Smooth muscle cell (in vitro differentiated cells): ENCODE results near the gene GPR61. TPM values are rescaled to one million over a fixed set of nuclear protein-coding genes. Genes with fewer than 3 reads are reported as not detected.

Experiments
- DNase-seq: peaks from one replicate; lab custom pipeline; 2025; ENCODE audit not compliant: unreplicated experiment; lab: John Stamatoyannopoulos, UW
- H2AFZ ChIP-seq: fragments of 200-600 bp; sonication (generic); 2 replicates; pipeline ENCODE4 v1.6.0; 2016; ENCODE audit warnings: antibody characterized with exemption, low read depth, mild to moderate bottlenecking
- H3F3A ChIP-seq: fragments of 200-600 bp; sonication (generic); 2 replicates; pipeline ENCODE4 v1.6.0; 2017; ENCODE audit warnings: antibody characterized with exemption, low read depth
- H3K27ac ChIP-seq: fragments of 200-600 bp; sonication (generic); 2 replicates; pipeline ENCODE4 v1.5.1; 2016; ENCODE audit warnings: low read depth, mild to moderate bottlenecking
- H3K27me3 ChIP-seq: fragments of 200-600 bp; sonication (generic); 2 replicates; pipeline ENCODE4 v1.6.1; 2016; ENCODE audit warnings: low read depth, mild to moderate bottlenecking
- H3K36me3 ChIP-seq: fragments of 200-600 bp; sonication (generic); 2 replicates; pipeline ENCODE4 v1.5.1; 2016; ENCODE audit warnings: low read depth
- H3K4me1 ChIP-seq: fragments of 200-600 bp; sonication (generic); 2 replicates; pipeline ENCODE4 v1.5.1; 2016; ENCODE audit warnings: low read depth
- H3K4me2 ChIP-seq: fragments of 200-600 bp; sonication (generic); 2 replicates; pipeline ENCODE4 v1.6.0; 2016; ENCODE audit warnings: mild to moderate bottlenecking
- H3K4me3 ChIP-seq: fragments of 200-600 bp; sonication (generic); 2 replicates; pipeline ENCODE4 v1.5.1; 2016; ENCODE audit warnings: mild to moderate bottlenecking
- H3K79me2 ChIP-seq: fragments of 200-600 bp; sonication (generic); 2 replicates; pipeline ENCODE4 v1.6.0; 2016; ENCODE audit warnings: low read depth, mild to moderate bottlenecking
- H3K9ac ChIP-seq: fragments of 200-600 bp; sonication (generic); 2 replicates; pipeline ENCODE4 v1.6.0; 2016; ENCODE audit warnings: low read depth
- H3K9me3 ChIP-seq: fragments of 200-600 bp; sonication (generic); replicated peaks from 2 replicates; pipeline ENCODE4 v1.5.1; 2016; ENCODE audit warnings: low read depth
- H4K20me1 ChIP-seq: fragments of 200-600 bp; sonication (generic); 2 replicates; pipeline ENCODE4 v1.6.0; 2016; ENCODE audit warnings: low read depth
- WGBS: methylation state at CpG from one replicate; pipeline ENCODE4 v1.1.7; 2016; ENCODE audit warnings: low lambda C conversion rate; 5-methylcytosine and 5-hydroxymethylcytosine counted together
- polyA plus RNA-seq: library from polyadenylated mRNA; unstranded; fragments of >200 nt; fragmentation: Nextera tagmentation; extraction: Ambion mirVana; gene quantifications from 2 replicates; pipeline ENCODE4 v1.2.1, GENCODE V29; 2016
- total RNA-seq: library from RNA; depleted of rRNA; stranded (reverse); fragments of >200 nt; gene quantifications from 2 replicates; pipeline ENCODE4 v1.2.3, GENCODE V29; 2014
- TF ChIP-seq, protein P1 (sequence below): fragments of 200-600 bp; sonication (generic); IDR thresholded peaks from 2 replicates; pipeline ENCODE4 v1.5.1; 2017; ENCODE audit warnings: borderline replicate concordance, mild to moderate bottlenecking, antibody characterized with exemption; ENCODE audit not compliant: insufficient read depth, poor library complexity, severe bottlenecking

The GPR61 gene
- total and polyA plus RNA-seq, 2 experiments from 2014 or later: 0.37 TPM; not detected in 1

DNA sequence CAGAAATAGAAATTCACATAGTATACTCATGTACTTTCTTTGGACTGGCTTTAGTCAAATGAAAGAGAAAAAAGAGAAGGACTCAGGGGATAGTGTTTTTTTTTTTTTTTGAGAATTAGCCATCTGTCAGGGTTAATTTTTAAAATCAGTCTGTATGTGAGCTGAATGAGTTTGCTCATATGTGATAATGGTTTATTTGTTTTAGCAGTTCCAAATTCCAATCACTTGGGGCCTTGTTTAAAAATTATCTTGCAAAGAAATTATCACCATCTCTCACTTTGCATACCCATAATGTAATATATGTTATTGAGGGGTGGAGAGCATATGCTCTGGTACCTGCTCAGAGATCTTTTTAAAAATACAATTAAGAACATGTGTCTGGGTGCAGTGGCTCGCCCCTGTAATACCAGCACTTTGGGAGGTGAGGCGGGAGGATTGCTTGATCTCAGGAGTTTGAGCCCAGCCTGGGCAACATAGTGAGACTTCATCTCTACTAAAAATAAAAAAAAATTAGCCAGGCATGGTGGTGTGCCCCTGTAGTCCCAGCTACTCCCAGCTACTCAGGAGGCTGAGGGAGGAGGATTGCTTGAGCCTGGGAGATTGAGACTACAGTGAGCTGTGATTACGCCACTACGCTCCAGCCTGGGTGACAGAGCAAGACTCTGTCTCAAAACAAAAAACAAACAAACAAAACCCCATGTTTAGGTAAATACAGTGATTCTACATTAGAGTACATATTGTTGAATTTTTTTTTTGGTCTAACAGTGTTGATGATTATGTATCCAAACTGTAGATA is 28.4 kb downstream of the GPR61 start:
- no peaks in the 10 kb centered on the region for H3K36me3 ChIP-seq
- H3K4me3 ChIP-seq: no peak overlapping the region
- TF ChIP-seq, protein P1, sequence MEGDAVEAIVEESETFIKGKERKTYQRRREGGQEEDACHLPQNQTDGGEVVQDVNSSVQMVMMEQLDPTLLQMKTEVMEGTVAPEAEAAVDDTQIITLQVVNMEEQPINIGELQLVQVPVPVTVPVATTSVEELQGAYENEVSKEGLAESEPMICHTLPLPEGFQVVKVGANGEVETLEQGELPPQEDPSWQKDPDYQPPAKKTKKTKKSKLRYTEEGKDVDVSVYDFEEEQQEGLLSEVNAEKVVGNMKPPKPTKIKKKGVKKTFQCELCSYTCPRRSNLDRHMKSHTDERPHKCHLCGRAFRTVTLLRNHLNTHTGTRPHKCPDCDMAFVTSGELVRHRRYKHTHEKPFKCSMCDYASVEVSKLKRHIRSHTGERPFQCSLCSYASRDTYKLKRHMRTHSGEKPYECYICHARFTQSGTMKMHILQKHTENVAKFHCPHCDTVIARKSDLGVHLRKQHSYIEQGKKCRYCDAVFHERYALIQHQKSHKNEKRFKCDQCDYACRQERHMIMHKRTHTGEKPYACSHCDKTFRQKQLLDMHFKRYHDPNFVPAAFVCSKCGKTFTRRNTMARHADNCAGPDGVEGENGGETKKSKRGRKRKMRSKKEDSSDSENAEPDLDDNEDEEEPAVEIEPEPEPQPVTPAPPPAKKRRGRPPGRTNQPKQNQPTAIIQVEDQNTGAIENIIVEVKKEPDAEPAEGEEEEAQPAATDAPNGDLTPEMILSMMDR: no peak
- H3K27me3 ChIP-seq: no peaks in the 10 kb centered on the region
- WGBS: 98% methylated on average over 4 of the region's 4 CpGs
- DNase-seq: no peak
- H3K9ac ChIP-seq: no peak overlapping the region
- peaks cover 100% of the 10 kb centered on the region for H4K20me1 ChIP-seq
- no peak overlapping the region for H2AFZ ChIP-seq
- H3F3A ChIP-seq: peaks cover 8% of the 10 kb centered on the region
- H3K4me1 ChIP-seq: peaks cover 34% of the 10 kb centered on the region
- H3K9me3 ChIP-seq: no peaks in the 10 kb centered on the region
- H3K79me2 ChIP-seq: peaks cover 100% of the 10 kb centered on the region
- no peak overlapping the region for H3K27ac ChIP-seq
- H3K4me2 ChIP-seq: no peak overlapping the region

DNA sequence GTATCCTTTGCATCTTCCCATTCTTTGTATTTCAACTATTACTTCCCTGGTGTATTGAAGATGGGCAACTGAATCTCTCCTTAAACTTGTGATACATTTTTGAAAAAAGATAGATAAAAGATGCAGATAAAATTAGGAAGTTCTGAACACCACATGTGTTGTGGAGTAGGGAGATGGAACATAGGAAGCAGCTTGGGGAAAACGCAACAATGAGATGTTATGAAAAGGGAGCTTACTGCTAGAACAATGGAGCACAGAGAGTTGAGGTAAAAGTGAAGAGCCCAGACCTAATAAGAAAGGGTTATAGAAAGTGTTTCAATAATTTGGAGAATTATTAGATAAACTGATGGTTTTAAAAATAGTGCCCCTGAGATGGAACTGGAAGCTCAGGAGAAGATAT is 29.7 kb downstream of the GPR61 start:
- H3K4me1 ChIP-seq: peaks cover 21% of the 10 kb centered on the region
- H3K36me3 ChIP-seq: no peaks in the 10 kb centered on the region
- H3K79me2 ChIP-seq: peaks cover 100% of the 10 kb centered on the region
- TF ChIP-seq, protein P1: no peak
- 96% methylated on average over 1 of the region's 1 CpG for WGBS
- peaks cover 3% of the 10 kb centered on the region for H3F3A ChIP-seq
- H3K27me3 ChIP-seq: no peaks in the 10 kb centered on the region
- no peak for DNase-seq
- no peak overlapping the region for H2AFZ ChIP-seq
- no peak overlapping the region for H3K9ac ChIP-seq
- peak overlapping the region; percentile 1 for H3K4me2 ChIP-seq
- H3K9me3 ChIP-seq: no peaks in the 10 kb centered on the region
- H4K20me1 ChIP-seq: peaks cover 100% of the 10 kb centered on the region
- peak overlapping the region; percentile 64 for H3K27ac ChIP-seq
- H3K4me3 ChIP-seq: no peak overlapping the region

DNA sequence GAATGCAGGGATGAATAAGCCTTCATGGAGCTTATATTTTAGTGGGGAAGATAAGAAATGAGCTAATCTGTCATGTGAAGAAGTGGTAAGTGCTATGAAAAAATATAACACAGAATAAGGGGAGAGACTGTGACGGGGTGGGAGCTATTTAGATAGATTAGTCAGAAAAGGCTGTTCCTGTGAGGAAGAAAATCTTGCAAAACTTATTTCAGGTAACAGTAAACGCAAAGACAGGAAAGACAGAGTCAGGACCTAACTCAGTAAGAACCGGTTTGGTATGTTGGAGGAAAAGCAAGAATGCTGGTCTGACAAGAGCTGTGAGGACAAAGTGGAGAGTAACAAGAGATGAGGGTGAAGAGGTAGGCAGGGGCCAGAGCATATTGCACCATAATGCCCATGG is 30.7 kb downstream of the GPR61 start:
- H3K4me3 ChIP-seq: no peak overlapping the region
- no peaks in the 10 kb centered on the region for H3K36me3 ChIP-seq
- H3K9me3 ChIP-seq: no peaks in the 10 kb centered on the region
- peaks cover 100% of the 10 kb centered on the region for H3K79me2 ChIP-seq
- no peak for DNase-seq
- peak overlapping the region; percentile 1 for H3K4me2 ChIP-seq
- peaks cover 99% of the 10 kb centered on the region for H4K20me1 ChIP-seq
- H3K27me3 ChIP-seq: no peaks in the 10 kb centered on the region
- TF ChIP-seq, protein P1: no peak
- H2AFZ ChIP-seq: no peak overlapping the region
- H3K9ac ChIP-seq: no peak overlapping the region
- H3K27ac ChIP-seq: peak overlapping the region; percentile 64
- 61% methylated on average over 3 of the region's 3 CpGs for WGBS
- H3K4me1 ChIP-seq: peaks cover 13% of the 10 kb centered on the region
- H3F3A ChIP-seq: peaks cover 3% of the 10 kb centered on the region

DNA sequence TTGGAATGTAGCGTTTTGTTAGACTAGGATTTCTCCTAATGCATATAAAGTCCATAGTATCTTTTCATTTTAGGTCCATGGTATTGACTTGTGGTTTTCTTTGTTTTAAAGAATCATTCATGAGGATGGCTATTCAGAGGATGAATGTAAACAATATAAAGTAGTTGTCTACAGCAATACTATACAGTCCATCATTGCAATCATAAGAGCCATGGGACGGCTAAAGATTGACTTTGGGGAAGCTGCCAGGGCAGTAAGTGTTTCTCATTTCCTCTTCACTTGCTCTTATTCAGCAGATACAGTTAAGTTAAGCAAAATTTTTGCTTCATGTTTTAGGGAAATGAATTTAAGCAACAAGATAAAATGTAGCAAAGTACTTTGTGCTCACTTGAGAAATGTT is 34.1 kb downstream of the GPR61 start:
- no peak overlapping the region for H3K27ac ChIP-seq
- WGBS: 96% methylated on average over 2 of the region's 2 CpGs
- no peaks in the 10 kb centered on the region for H3K27me3 ChIP-seq
- H3K4me3 ChIP-seq: no peak overlapping the region
- peaks cover 97% of the 10 kb centered on the region for H3K79me2 ChIP-seq
- H3K4me1 ChIP-seq: peaks cover 13% of the 10 kb centered on the region
- no peak overlapping the region for H2AFZ ChIP-seq
- H3F3A ChIP-seq: peaks cover 3% of the 10 kb centered on the region
- H3K9me3 ChIP-seq: no peaks in the 10 kb centered on the region
- DNase-seq: no peak
- H3K9ac ChIP-seq: no peak overlapping the region
- peaks cover 97% of the 10 kb centered on the region for H4K20me1 ChIP-seq
- no peak overlapping the region for H3K4me2 ChIP-seq
- TF ChIP-seq, protein P1: no peak
- H3K36me3 ChIP-seq: peaks cover 3% of the 10 kb centered on the region
